H1 (cell line): ENCODE measurements around the gene BTBD1. TPM values are rescaled to one million over a fixed set of nuclear protein-coding genes. Genes with fewer than 3 reads are reported as not detected.

Experiments
- BRCA1 ChIP-seq: IDR thresholded peaks from 2 replicates; pipeline ENCODE4 v1.6.1; 2012; ENCODE audit warnings: low read depth, low read length, improper control_type of control experiment
- EP300 ChIP-seq, 2 experiments: IDR thresholded peaks; 1 replicate in 1 of 2; 2 replicates in 1 of 2; pipeline ENCODE4 v1.6.1; 2011 to 2012; ENCODE audit warnings: low read depth in 2 of 2, low read length in 2 of 2, mild to moderate bottlenecking in 2 of 2, borderline replicate concordance in 1 of 2, inconsistent platforms in 1 of 2, moderate library complexity in 1 of 2
- JUN ChIP-seq: IDR thresholded peaks from 2 replicates; pipeline ENCODE4 v1.6.1; 2011; ENCODE audit warnings: low read depth, mild to moderate bottlenecking, improper control_type of control experiment, low read length
- JUND ChIP-seq: IDR thresholded peaks from 2 replicates; pipeline ENCODE4 v1.6.1; 2011; ENCODE audit warnings: mild to moderate bottlenecking, improper control_type of control experiment, low read length
- NRF1 ChIP-seq: IDR thresholded peaks from 2 replicates; pipeline ENCODE4 v1.6.1; 2011; ENCODE audit warnings: mild to moderate bottlenecking, low read depth, low read length, improper control_type of control experiment
- ZNF274 ChIP-seq: IDR thresholded peaks from 2 replicates; pipeline ENCODE4 v1.7.0; 2012; ENCODE audit warnings: low read length, borderline replicate concordance; ENCODE audit errors: extremely low read depth
- polyA plus RNA-seq, 7 experiments: library from polyadenylated mRNA; depleted of rRNA in 3 of 7; stranded (reverse) in 5 of 7; unstranded in 2 of 7; fragments of >200 nt in 5 of 7; fragments of 200-250 nt in 2 of 7; gene quantifications; 1 replicate in 5 of 7; 2 replicates in 1 of 7; 4 replicates in 1 of 7; pipeline versions ENCODE4 v1.2.1 to v1.2.3, GENCODE V29; 2011 to 2013; ENCODE audit warnings: missing spikeins in 2 of 7, mixed read lengths in 2 of 7
- total RNA-seq: library from RNA; stranded (reverse); fragmentation: NEBNext Ultra II Directional; extraction: Animal tissue kit (Norgen Biotek cat#: 25700); gene quantifications from 2 replicates; pipeline ENCODE4 v1.2.1, GENCODE V29; 2021

The BTBD1 gene
- total and polyA plus RNA-seq, 2 of the 8 experiments (the other 6 are each of a cell fraction or from before 2014, with no cell fraction given): 18.6 to 39.5 TPM

DNA sequence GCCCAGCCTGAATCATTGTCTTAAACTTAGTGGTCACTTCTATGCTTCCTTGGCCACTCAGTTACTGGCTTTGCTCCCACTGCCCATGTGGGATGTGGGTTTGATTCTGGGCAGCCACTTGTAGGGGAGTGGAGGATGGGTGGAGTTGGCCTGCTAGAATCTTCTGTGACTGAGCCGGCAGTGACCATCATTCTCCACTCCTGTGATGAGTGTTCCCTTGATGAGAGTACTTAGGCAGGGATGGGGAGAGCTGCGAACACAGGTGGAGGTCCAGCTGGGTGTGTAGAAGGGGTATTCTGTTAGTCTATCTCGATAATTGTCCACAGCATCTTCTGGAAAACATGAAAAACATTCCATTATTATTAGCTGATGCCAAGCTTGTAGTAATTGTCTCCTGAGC is 48.4 kb upstream of the BTBD1 start (continued):
- TF ChIP-seq BRCA1: no peak
- TF ChIP-seq JUND: no peak
- TF ChIP-seq EP300 (IDR thresholded peaks at IDR 0.05; ENCODE audit: borderline replicate concordance in 1 of 2, low read depth in 2 of 2, low read length in 2 of 2): no peak
- no peak for TF ChIP-seq JUN
- TF ChIP-seq NRF1: no peak
- no peak for TF ChIP-seq ZNF274
